Measurements from ENCODE around the gene MIA. TPM values are rescaled to one million over a fixed set of nuclear protein-coding genes. Genes with fewer than 3 reads are reported as not detected.
"Not testable (repeated sequence)": the region's sequence is repeated elsewhere in the genome, so short reads cannot be mapped to it uniquely, and the experiment has no call there.

Gene MIA
- total RNA-seq, 1 experiment from 2014 or later, result 2.2 TPM

DNA sequence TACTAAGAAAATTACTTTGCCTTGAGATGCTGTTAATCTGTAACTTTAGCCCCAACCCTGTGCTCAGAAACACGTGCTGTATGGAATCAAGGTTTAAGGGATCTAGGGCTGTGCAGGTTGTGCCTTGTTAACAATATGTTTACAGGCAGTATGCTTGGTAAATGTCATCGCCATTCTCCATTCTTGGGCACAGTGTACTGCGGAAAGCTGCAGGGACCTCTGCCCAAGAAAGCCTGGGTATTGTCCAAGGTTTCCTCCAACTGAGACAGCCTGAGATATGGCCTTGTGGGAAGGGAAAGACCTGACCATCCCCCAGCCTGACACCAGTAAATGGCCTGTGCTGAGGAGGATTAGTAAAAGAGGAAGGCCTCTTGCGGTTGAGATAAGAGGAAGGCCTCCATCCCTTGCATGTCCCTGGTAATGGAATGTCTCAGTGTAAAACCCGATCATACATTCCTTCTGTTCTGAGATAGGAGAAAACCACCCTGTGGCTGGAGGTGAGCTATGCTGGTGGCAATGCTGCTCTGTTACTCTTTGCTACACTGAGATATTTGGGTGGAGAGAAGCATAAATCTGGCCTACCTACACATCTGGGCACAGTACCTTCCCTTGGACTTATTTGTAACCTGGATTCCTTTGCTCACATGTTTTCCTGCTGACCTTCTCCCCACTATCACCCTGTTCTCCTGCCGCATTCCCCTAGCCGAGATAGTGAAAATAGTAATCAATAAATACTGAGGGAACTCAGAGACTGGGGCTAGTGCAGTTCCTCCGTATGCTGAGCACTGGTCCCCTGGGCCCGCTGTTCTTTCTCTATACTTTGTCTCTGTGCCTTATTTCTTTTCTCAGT lies 47.6 kb downstream of the MIA start:
- CTCF ChIA-PET; H3K27me3 ChIP-seq (ENCODE audit: control insufficient read depth, insufficient read depth, low read length); H3K4me3 ChIP-seq (ENCODE audit: low read depth in 2 of 2, low read length in 2 of 2); BruUV-seq (replicated peaks); ATAC-seq; DNase-seq (ENCODE audit: low read depth, low spot score); H3K27ac ChIP-seq (ENCODE audit: low read length); H3K4me1 ChIP-seq (ENCODE audit: control insufficient read depth, insufficient read depth, low read length); intact Hi-C loops (cut with micrococcal nuclease; ENCODE audit: unreplicated experiment); H3K36me3 ChIP-seq (ENCODE audit: control insufficient read depth, insufficient read depth, low read length); in situ Hi-C loops (cut with HindIII; ENCODE audit: low pct_unique_long_range_greater_than_20kb, low sequenced_read_pairs); H3K9me3 ChIP-seq (ENCODE audit: control insufficient read depth, insufficient read depth, low read depth, low read length): not testable (repeated sequence)
- POLR2A ChIA-PET, result interaction anchor here (0.5 kb wide), 1 partner anchor 160 kb away, joined by 4 read pairs; no protein-coding TSS in a partner anchor

DNA sequence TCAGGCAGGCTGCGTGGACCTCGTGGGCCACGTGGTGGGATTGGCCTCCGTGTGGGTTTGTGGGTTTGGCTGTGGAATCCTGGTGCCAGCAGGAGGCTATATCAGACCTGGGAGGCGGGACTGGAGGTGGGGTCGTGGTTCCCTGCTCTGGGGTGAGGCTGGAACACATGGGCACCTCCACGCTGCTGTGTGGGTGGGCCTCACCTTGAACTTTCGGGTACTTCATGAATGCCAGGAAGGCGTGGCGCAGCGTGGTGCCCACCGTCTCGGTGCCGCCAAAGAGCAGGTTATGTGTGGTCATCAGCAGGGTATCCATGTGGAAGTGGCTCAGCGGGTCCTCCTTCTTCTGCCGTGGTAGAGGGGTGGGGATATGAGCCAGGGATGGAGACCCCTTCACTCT lies 49.6 kb downstream of the MIA start:
- POLR2A ChIA-PET; in situ Hi-C loops (cut with HindIII; ENCODE audit: low pct_unique_long_range_greater_than_20kb, low sequenced_read_pairs); H3K27ac ChIP-seq (ENCODE audit: low read length); DNase-seq (ENCODE audit: low read depth, low spot score); H3K9me3 ChIP-seq (ENCODE audit: control insufficient read depth, insufficient read depth, low read depth, low read length); H3K4me1 ChIP-seq (ENCODE audit: control insufficient read depth, insufficient read depth, low read length); BruUV-seq (replicated peaks); CTCF ChIA-PET; H3K4me3 ChIP-seq (ENCODE audit: low read depth in 2 of 2, low read length in 2 of 2); H3K27me3 ChIP-seq (ENCODE audit: control insufficient read depth, insufficient read depth, low read length); ATAC-seq; intact Hi-C loops (cut with micrococcal nuclease; ENCODE audit: unreplicated experiment); H3K36me3 ChIP-seq (ENCODE audit: control insufficient read depth, insufficient read depth, low read length): not testable (repeated sequence)

DNA sequence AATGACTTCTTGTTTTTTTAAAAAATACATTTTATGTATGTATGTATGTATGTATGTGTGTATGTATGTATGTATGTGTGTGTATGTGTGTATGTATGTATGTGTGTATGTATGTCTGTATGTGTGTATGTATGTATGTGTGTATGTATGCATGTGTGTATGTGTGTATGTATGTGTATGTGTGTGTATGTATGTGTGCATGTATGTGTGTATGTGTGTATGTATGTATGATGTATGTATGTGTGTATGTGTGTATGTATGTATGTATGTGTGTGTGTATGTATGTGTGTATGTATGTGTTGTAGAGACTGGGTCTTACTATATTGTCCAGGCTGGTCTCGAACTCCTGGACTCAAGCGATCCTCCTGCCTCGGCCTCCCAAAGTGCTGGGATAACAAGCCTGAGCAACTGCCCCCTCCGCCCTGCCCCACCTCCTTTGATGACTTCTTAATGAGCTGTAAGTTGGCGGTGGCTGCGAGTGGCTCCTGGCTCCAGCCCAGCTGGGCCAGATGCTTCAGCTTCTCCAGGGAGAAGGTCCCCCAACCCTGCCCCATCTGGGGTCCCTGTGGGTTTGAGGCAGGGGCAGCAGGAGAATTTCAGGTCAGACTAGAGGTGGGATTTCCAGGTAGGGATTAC lies 50.3 kb downstream of the MIA start:
- H3K36me3 ChIP-seq (ENCODE audit: control insufficient read depth, insufficient read depth, low read length); H3K27ac ChIP-seq (ENCODE audit: low read length); ATAC-seq; H3K9me3 ChIP-seq (ENCODE audit: control insufficient read depth, insufficient read depth, low read depth, low read length); in situ Hi-C loops (cut with HindIII; ENCODE audit: low pct_unique_long_range_greater_than_20kb, low sequenced_read_pairs); DNase-seq (ENCODE audit: low read depth, low spot score); BruUV-seq (replicated peaks); H3K4me1 ChIP-seq (ENCODE audit: control insufficient read depth, insufficient read depth, low read length); POLR2A ChIA-PET; intact Hi-C loops (cut with micrococcal nuclease; ENCODE audit: unreplicated experiment); CTCF ChIA-PET; H3K4me3 ChIP-seq (ENCODE audit: low read depth in 2 of 2, low read length in 2 of 2); H3K27me3 ChIP-seq (ENCODE audit: control insufficient read depth, insufficient read depth, low read length): not testable (repeated sequence)

DNA sequence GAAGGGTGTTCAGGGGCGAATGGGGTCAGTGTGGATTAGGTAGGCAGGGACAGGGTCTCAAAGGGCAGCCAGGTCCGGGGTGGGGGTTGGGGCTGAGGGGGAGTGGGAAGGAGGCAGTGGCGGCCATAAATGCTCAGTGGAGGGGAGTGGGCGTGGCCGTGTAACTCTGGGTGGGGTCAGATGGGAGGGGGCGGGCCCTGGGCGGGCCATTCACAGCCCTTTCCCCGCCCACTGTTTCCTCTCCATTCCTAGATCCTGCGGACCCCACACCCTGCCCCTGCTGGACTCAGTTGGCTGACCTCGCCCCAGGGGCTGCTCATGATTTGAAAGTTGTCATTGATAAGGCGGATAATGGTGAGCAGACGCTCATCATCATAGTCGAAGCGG lies 51.0 kb downstream of the MIA start:
- H3K4me3 ChIP-seq (ENCODE audit: low read depth in 2 of 2, low read length in 2 of 2); DNase-seq (ENCODE audit: low read depth, low spot score); H3K36me3 ChIP-seq (ENCODE audit: control insufficient read depth, insufficient read depth, low read length); CTCF ChIA-PET; ATAC-seq; POLR2A ChIA-PET; H3K27me3 ChIP-seq (ENCODE audit: control insufficient read depth, insufficient read depth, low read length); intact Hi-C loops (cut with micrococcal nuclease; ENCODE audit: unreplicated experiment); BruUV-seq (replicated peaks); H3K4me1 ChIP-seq (ENCODE audit: control insufficient read depth, insufficient read depth, low read length); H3K27ac ChIP-seq (ENCODE audit: low read length); in situ Hi-C loops (cut with HindIII; ENCODE audit: low pct_unique_long_range_greater_than_20kb, low sequenced_read_pairs); H3K9me3 ChIP-seq (ENCODE audit: control insufficient read depth, insufficient read depth, low read depth, low read length): not testable (repeated sequence)

- H3K4me3 ChIP-seq (ENCODE audit: low read depth in 2 of 2, low read length in 2 of 2); H3K36me3 ChIP-seq (ENCODE audit: control insufficient read depth, insufficient read depth, low read length); CTCF ChIA-PET; intact Hi-C loops (cut with micrococcal nuclease; ENCODE audit: unreplicated experiment); H3K27ac ChIP-seq (ENCODE audit: low read length); H3K27me3 ChIP-seq (ENCODE audit: control insufficient read depth, insufficient read depth, low read length); ATAC-seq; DNase-seq (ENCODE audit: low read depth, low spot score); H3K9me3 ChIP-seq (ENCODE audit: control insufficient read depth, insufficient read depth, low read depth, low read length); POLR2A ChIA-PET; H3K4me1 ChIP-seq (ENCODE audit: control insufficient read depth, insufficient read depth, low read length); in situ Hi-C loops (cut with HindIII; ENCODE audit: low pct_unique_long_range_greater_than_20kb, low sequenced_read_pairs): not testable (repeated sequence)
- TSS peak; percentile 53 for BruUV-seq (replicated peaks)
Observed at GRCh38 chr19:40826699-40827385, 51.5 kb downstream of the MIA start.

Other genes with a start within 250 kb of the MIA start
- 55.9 TPM for gene SHKBP1, start 198.6 kb upstream of the MIA start, total RNA-seq (2021; ENCODE audit: unreplicated experiment)
- 75.4 TPM for gene LTBP4, start 174.2 kb upstream of the MIA start, total RNA-seq (2021; ENCODE audit: unreplicated experiment)
- 27.6 TPM for gene NUMBL, start 84.9 kb upstream of the MIA start, total RNA-seq (2021; ENCODE audit: unreplicated experiment)
- gene COQ8B, start 58.6 kb upstream of the MIA start, total RNA-seq (2021; ENCODE audit: unreplicated experiment), result 15.6 TPM
- gene ITPKC, start 58.4 kb upstream of the MIA start, total RNA-seq (2021; ENCODE audit: unreplicated experiment), result 7.2 TPM
- 5.5 TPM for gene ACTMAP, start 25.0 kb upstream of the MIA start, total RNA-seq (2021; ENCODE audit: unreplicated experiment)
- 104 TPM for gene SNRPA, start 24.3 kb upstream of the MIA start, total RNA-seq (2021; ENCODE audit: unreplicated experiment)
- 24.8 TPM for gene RAB4B, start 2.7 kb downstream of the MIA start, total RNA-seq (2021; ENCODE audit: unreplicated experiment)
- 115 TPM for gene EGLN2, start 23.7 kb downstream of the MIA start, total RNA-seq (2021; ENCODE audit: unreplicated experiment)
- gene CYP2A6, start 74.9 kb downstream of the MIA start, total RNA-seq (2021; ENCODE audit: unreplicated experiment), result 0.41 TPM
- not detected for gene CYP2A7, start 106.7 kb downstream of the MIA start, total RNA-seq (2021; ENCODE audit: unreplicated experiment)
- gene CYP2B6, start 215.8 kb downstream of the MIA start, total RNA-seq (2021; ENCODE audit: unreplicated experiment), result 0.26 TPM